Esophagus muscularis mucosa (tissue), 3 donors: ENCODE measurements around the gene MX2.
"Not testable (repeated sequence)": the region's sequence is repeated elsewhere in the genome, so short reads cannot be mapped to it uniquely, and the experiment has no call there.

Experiments
- CTCF ChIP-seq, 3 experiments: fragments of 200-600 bp in 2 of 3; fragments of 450-650 bp in 1 of 3; sonication (generic) in 2 of 3; IDR thresholded peaks; one replicate each; pipeline ENCODE4 v1.5.1; 2017 to 2019; ENCODE audit warnings: antibody characterized with exemption in 3 of 3, mild to moderate bottlenecking in 2 of 3, moderate library complexity in 1 of 3
- POLR2A ChIP-seq: fragments of 450-650 bp; IDR thresholded peaks from one replicate; pipeline ENCODE4 v1.6.1; 2017; ENCODE audit warnings: antibody characterized with exemption, moderate library complexity, mild to moderate bottlenecking, low read depth

- not testable (repeated sequence) for TF ChIP-seq CTCF (IDR thresholded peaks at IDR 0.05); POLR2A
These were observed 2.1 kb upstream of the MX2 start for GRCh38 chr21:41359754-41360071.
